DND-41 (cell line): ENCODE data around the gene ZC3H10.

Source experiments
- ATAC-seq: fragments of 200-7000 bp; cut with Tn5 transposase; 3 replicates; pipeline ENCODE4 v1.9.1; 2021; ENCODE audit warnings: low read depth; ENCODE audit not compliant: insufficient read depth
- DNase-seq: peaks from one replicate; pipeline ENCODE4 v3.0.0-alpha.2; 2020
- H2AFZ ChIP-seq: 2 replicates; pipeline ENCODE4 v1.6.0; 2012; ENCODE audit warnings: low read depth, low read length
- H3K27ac ChIP-seq: 2 replicates; pipeline ENCODE4 v1.5.1; 2012; ENCODE audit warnings: low read length, inconsistent platforms
- H3K27me3 ChIP-seq: fragments of 200-600 bp; sonication (generic); 2 replicates; pipeline ENCODE4 v1.6.0; 2012; ENCODE audit warnings: low read length, mild to moderate bottlenecking, inconsistent platforms; ENCODE audit not compliant: insufficient read depth, poor library complexity
- H3K36me3 ChIP-seq: 2 replicates; pipeline ENCODE4 v1.5.1; 2012; ENCODE audit warnings: low read length, inconsistent platforms; ENCODE audit not compliant: insufficient read depth
- H3K4me1 ChIP-seq: 2 replicates; pipeline ENCODE4 v1.5.1; 2012; ENCODE audit warnings: mild to moderate bottlenecking, low read length; ENCODE audit not compliant: insufficient read depth
- H3K4me2 ChIP-seq: 2 replicates; pipeline ENCODE4 v1.6.0; 2012; ENCODE audit warnings: mild to moderate bottlenecking, moderate library complexity, low read length, inconsistent platforms; ENCODE audit not compliant: insufficient read depth
- H3K4me3 ChIP-seq, 2 experiments: fragments of 200-600 bp in 1 of 2; shearing (Covaris generic) in 1 of 2; 2 replicates each; pipeline ENCODE4 v1.5.1; 2012 to 2016; ENCODE audit warnings: inconsistent platforms in 2 of 2, low read length in 2 of 2, mild to moderate bottlenecking in 2 of 2, low read depth in 1 of 2, moderate library complexity in 1 of 2
- H3K79me2 ChIP-seq: 2 replicates; pipeline ENCODE4 v1.6.0; 2012; ENCODE audit warnings: low read length, inconsistent platforms; ENCODE audit not compliant: insufficient read depth
- H3K9ac ChIP-seq: 2 replicates; pipeline ENCODE4 v1.6.0; 2012; ENCODE audit warnings: low read depth, mild to moderate bottlenecking, inconsistent platforms, low read length, moderate library complexity
- H3K9me3 ChIP-seq: 2 replicates; pipeline ENCODE4 v1.5.1; 2012; ENCODE audit warnings: low read length, moderate library complexity, mild to moderate bottlenecking, inconsistent platforms; ENCODE audit not compliant: insufficient read depth, severe bottlenecking
- H4K20me1 ChIP-seq: 2 replicates; pipeline ENCODE4 v1.6.0; 2012; ENCODE audit warnings: low read length; ENCODE audit not compliant: insufficient read depth
- EZH2 ChIP-seq: IDR thresholded peaks from 3 replicates; pipeline ENCODE4 v1.6.1; 2012; ENCODE audit warnings: borderline replicate concordance, low read depth, mild to moderate bottlenecking, moderate library complexity, low read length, inconsistent platforms; ENCODE audit not compliant: severe bottlenecking
- TF ChIP-seq, protein P1 (sequence below): IDR thresholded peaks from 2 replicates; pipeline ENCODE4 v1.5.1; 2012; ENCODE audit warnings: borderline replicate concordance, low read length, moderate library complexity, mild to moderate bottlenecking; ENCODE audit not compliant: poor library complexity, severe bottlenecking; ENCODE audit errors: extremely low read depth

ZC3H10 gene

GRCh38 chr12:56103066-56103711, 14.9 kb upstream of the ZC3H10 start:
- H3K4me3 ChIP-seq = peak overlapping the region; percentile 40 to 72; a peak in 3 of 4 replicates
- H4K20me1 ChIP-seq = peaks cover 29% of the 10 kb centered on the region
- peaks cover 43% of the 10 kb centered on the region for H3K79me2 ChIP-seq
- peak; percentile 11; the same call in 2 of the 3 replicates for ATAC-seq
- peaks cover 47% of the 10 kb centered on the region for H3K4me1 ChIP-seq
- H3K9ac ChIP-seq = peak overlapping the region; percentile 94
- no peak for TF ChIP-seq EZH2
- TF ChIP-seq, protein P1, sequence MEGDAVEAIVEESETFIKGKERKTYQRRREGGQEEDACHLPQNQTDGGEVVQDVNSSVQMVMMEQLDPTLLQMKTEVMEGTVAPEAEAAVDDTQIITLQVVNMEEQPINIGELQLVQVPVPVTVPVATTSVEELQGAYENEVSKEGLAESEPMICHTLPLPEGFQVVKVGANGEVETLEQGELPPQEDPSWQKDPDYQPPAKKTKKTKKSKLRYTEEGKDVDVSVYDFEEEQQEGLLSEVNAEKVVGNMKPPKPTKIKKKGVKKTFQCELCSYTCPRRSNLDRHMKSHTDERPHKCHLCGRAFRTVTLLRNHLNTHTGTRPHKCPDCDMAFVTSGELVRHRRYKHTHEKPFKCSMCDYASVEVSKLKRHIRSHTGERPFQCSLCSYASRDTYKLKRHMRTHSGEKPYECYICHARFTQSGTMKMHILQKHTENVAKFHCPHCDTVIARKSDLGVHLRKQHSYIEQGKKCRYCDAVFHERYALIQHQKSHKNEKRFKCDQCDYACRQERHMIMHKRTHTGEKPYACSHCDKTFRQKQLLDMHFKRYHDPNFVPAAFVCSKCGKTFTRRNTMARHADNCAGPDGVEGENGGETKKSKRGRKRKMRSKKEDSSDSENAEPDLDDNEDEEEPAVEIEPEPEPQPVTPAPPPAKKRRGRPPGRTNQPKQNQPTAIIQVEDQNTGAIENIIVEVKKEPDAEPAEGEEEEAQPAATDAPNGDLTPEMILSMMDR = no peak
- peak; percentile 50 for DNase-seq
- H3K9me3 ChIP-seq = no peaks in the 10 kb centered on the region
- H3K27ac ChIP-seq = peak overlapping the region; percentile 86
- H2AFZ ChIP-seq = peak overlapping the region; percentile 79
- peak overlapping the region; percentile 80 for H3K4me2 ChIP-seq
- H3K27me3 ChIP-seq = no peaks in the 10 kb centered on the region
- H3K36me3 ChIP-seq = peaks cover 38% of the 10 kb centered on the region

- peaks cover 43% of the 10 kb centered on the region for H3K36me3 ChIP-seq
- H3K4me3 ChIP-seq = peak overlapping the region; percentile 40 to 72; a peak in 3 of 4 replicates
- H3K9me3 ChIP-seq = no peaks in the 10 kb centered on the region
- no peak for ATAC-seq
- peak overlapping the region; percentile 79 for H2AFZ ChIP-seq
- TF ChIP-seq, protein P1 = no peak
- TF ChIP-seq EZH2 = no peak
- peaks cover 47% of the 10 kb centered on the region for H3K4me1 ChIP-seq
- H3K79me2 ChIP-seq = peaks cover 47% of the 10 kb centered on the region
- H4K20me1 ChIP-seq = peaks cover 29% of the 10 kb centered on the region
- H3K4me2 ChIP-seq = peak overlapping the region; percentile 80
- no peaks in the 10 kb centered on the region for H3K27me3 ChIP-seq
- H3K9ac ChIP-seq = peak overlapping the region; percentile 94
- DNase-seq = no peak
- peak overlapping the region; percentile 86 for H3K27ac ChIP-seq
These were observed 14.3 kb upstream of the ZC3H10 start for GRCh38 chr12:56103823-56104108.

- DNase-seq (peak; percentile 99), ATAC-seq (peak; percentile 93)
- Histone ChIP-seq H3K36me3 (peaks cover 48% of the 10 kb centered on the region), H3K9me3 (no peaks in the 10 kb centered on the region), H3K27me3 (no peaks in the 10 kb centered on the region), H4K20me1 (peaks cover 29% of the 10 kb centered on the region), H3K9ac (peak within 1 kb of the TSS; percentile 94), H3K4me3 (peak within 1 kb of the TSS; percentile 71 to 72), H3K27ac (peak within 1 kb of the TSS; percentile 92), H3K79me2 (peaks cover 47% of the 10 kb centered on the region), H3K4me1 (peaks cover 47% of the 10 kb centered on the region), H2AFZ (peak within 1 kb of the TSS; percentile 79), H3K4me2 (peak within 1 kb of the TSS; percentile 80)
- TF ChIP-seq, protein P1 = no peak
- no peak for TF ChIP-seq EZH2
These were observed 13.8 kb upstream of the ZC3H10 start, which contains the start of gene PA2G4 for GRCh38 chr12:56104109-56104814. PA2G4 (plus strand) TSS chr12:56104559; CDS start chr12:56104738, 179 bp downstream.
